Fibroblast of villous mesenchyme (primary cell): Measurements from ENCODE around the gene P3H2. TPM values are rescaled to one million over a fixed set of nuclear protein-coding genes. Genes with fewer than 3 reads are reported as not detected.

Experiments
- DNase-seq: peaks from one replicate; pipeline ENCODE4 v3.0.0-alpha.2; 2010; ENCODE audit warnings: low read depth
- H3K4me3 ChIP-seq: 2 replicates; pipeline ENCODE4 v1.5.1; 2011; ENCODE audit warnings: low read depth, mild to moderate bottlenecking, low read length
- total RNA-seq: library from RNA; depleted of rRNA; stranded (reverse); fragments of >200 nt; gene quantifications from 2 replicates; pipeline ENCODE4 v1.2.3, GENCODE V29; 2012
- TF ChIP-seq, protein P1 (sequence below): IDR thresholded peaks from 2 replicates; pipeline ENCODE4 v1.5.1; 2012; ENCODE audit warnings: low read depth, mild to moderate bottlenecking, low read length; ENCODE audit not compliant: insufficient read depth

P3H2 gene
- total RNA-seq, 1 donor, result 51.8 TPM

DNA sequence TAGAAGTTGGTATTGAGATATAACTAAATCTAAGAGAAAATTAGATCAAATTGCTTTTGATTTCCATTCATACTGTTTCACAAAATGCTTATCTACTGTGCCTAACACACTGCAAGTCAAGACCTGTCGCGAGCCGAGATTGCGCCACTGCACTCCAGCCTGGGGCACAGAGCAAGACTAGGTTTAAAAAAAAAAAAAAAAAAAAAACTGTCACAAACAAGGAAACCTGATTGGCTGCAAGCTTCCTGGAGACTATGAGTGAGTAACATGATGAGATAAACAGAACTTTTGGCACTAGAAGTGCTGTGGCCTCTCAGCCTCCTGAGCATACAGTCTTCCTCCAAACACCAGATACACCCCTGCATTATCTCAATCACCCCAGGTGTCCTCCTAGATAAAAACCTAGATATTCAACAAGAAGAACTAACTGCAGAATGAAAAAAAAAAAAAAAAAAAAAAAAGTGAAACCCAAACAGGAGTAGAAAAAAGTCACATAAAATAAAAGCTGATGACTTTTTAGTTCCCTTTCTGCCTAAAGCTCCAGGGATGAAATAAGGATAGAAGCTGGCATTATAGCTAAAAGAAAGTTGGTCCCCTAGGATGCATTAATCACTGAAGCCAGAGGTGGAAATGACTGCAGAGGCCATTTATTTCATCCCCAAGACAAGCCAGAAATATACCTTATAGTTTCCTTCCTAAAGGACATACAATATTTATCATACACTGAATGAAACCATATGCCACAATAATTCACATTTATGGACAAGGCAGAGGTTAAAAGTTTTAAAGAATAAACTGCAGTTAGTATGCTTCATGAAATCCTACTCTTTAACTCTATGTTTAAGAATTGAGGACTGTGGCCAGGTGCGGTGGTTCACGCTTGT, 82.4 kb downstream of the P3H2 start:
- DNase-seq, result peak; percentile 76
- no peak overlapping the region for H3K4me3 ChIP-seq
- TF ChIP-seq, protein P1, sequence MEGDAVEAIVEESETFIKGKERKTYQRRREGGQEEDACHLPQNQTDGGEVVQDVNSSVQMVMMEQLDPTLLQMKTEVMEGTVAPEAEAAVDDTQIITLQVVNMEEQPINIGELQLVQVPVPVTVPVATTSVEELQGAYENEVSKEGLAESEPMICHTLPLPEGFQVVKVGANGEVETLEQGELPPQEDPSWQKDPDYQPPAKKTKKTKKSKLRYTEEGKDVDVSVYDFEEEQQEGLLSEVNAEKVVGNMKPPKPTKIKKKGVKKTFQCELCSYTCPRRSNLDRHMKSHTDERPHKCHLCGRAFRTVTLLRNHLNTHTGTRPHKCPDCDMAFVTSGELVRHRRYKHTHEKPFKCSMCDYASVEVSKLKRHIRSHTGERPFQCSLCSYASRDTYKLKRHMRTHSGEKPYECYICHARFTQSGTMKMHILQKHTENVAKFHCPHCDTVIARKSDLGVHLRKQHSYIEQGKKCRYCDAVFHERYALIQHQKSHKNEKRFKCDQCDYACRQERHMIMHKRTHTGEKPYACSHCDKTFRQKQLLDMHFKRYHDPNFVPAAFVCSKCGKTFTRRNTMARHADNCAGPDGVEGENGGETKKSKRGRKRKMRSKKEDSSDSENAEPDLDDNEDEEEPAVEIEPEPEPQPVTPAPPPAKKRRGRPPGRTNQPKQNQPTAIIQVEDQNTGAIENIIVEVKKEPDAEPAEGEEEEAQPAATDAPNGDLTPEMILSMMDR, result no peak

DNA sequence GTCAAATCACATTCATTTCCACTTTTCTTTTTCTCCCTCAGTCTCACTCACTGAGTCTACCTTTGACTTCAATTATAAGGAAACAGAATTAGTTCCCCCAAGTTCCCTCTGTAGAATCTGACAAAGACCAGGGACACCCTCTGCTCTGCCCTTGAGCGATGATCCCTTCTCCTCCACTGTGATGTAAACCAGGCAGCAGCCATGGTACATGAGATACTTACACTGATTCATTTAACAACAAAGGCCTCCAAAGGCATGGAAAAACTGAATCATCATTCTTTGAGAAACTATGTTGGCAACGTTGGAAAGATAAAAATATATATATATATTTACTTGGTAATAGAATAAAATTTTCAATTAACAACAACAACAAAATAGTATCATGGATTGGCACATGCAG, 84.1 kb downstream of the P3H2 start:
- no peak for DNase-seq
- no peak overlapping the region for H3K4me3 ChIP-seq
- TF ChIP-seq, protein P1, result no peak

DNA sequence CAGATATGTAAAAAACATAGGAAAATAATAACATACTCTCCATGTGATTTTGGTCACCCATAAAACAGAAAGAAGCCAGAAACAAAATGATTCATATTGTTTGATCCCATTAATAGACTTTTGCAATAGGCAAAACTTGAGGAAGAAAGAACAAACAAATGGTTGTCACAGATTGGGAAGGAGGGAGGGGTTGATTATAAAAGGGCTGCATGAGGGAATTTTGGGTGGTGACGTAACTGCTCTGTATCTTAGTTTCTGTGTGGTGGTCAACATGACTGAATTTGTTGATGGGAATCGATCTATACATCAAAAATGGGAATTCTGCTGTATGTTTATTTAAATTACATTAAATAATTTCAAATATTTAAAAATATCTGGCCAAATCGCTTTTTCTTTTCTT, 86.3 kb downstream of the P3H2 start:
- TF ChIP-seq, protein P1, result no peak
- DNase-seq, result no peak
- no peak overlapping the region for H3K4me3 ChIP-seq

DNA sequence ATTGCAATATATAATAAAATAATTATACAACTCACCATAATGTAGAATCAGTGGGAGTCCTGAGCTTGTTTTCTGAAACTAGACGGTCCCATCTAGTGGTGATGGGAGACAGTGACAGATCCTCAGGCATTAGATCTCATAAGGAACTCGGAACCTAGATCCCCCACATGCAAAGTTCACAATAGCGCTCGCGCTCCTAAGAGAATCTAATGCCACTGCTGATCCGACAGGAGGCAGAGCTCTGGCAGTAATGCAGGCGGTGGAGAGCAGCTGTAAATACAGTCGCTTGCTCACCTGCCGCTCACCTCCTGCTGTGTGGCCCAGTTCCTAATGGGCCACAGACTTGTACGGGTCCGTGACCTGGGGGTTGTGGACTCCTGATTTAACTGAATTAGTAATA, 87.8 kb downstream of the P3H2 start:
- DNase-seq, result no peak
- TF ChIP-seq, protein P1, result no peak
- H3K4me3 ChIP-seq, result no peak overlapping the region

DNA sequence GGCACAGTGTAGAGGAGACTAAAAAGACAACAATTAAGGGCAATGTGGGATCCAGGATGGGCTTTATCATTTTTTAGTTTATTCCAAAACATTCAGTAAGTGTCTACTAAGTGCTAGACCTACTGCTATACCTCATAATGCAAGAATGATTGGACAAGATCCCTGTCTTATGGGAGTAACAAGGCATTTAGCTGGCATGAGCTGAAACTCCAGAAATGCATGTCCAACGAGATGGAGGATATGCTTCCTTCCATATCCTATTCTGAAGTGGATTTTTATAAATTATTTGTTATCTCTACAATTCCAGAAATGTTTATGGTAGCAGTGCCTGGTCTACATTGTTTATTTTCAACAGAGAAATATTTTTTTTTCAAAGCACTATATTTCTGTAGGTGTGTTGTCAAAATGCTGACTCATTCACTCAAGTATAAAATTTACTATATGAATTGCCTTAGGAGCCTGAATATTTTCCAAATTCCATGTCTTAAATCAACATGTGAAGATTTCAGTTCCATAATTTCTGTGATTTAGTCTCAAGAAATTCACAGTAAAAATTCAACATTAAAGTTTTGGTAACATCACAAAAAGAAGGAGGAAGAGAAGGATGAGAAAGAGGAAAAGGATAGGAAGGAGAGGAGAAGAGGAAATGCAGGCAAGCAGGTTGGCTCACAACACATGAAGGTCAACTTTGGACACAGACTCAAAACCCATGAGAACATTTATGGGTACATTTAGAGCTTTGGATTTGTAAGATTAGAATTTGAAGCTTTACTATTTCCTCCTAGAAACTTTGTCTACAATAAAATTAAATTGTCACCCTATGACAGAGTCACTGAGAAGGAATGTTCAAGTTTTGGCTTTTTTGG, 88.6 kb downstream of the P3H2 start:
- no peak overlapping the region for H3K4me3 ChIP-seq
- TF ChIP-seq, protein P1, result no peak
- no peak for DNase-seq

DNA sequence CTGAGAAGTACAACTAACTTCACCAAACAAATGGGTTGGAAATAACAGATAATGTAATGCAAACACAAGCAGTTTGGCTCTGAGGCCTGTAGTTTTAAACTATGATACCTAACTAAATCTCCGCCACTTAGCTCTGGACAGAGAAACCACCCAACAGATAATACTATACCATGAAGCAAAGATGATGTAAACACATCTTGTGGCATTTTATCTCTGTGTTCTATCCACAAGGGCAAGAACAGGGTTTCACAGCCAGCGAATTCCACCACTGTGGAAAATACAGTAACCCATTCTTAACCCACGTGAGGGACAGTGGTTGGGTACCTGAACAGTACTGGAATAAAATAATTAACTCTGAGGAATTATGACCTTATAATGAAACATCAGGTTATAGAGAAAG, 93.6 kb downstream of the P3H2 start:
- peak; percentile 31 for DNase-seq
- H3K4me3 ChIP-seq, result no peak overlapping the region
- TF ChIP-seq, protein P1, result no peak
